Measurements from ENCODE around the gene ADAMTS10. TPM values are rescaled to one million over a fixed set of nuclear protein-coding genes. Genes with fewer than 3 reads are reported as not detected.
A peak's percentile ranks its signal among the peaks of the same experiment; 100 is the strongest.

Gene ADAMTS10
- total RNA-seq, 4 donors from 2014 or later, result 5.2 to 62.8 (median 20.7) TPM

DNA sequence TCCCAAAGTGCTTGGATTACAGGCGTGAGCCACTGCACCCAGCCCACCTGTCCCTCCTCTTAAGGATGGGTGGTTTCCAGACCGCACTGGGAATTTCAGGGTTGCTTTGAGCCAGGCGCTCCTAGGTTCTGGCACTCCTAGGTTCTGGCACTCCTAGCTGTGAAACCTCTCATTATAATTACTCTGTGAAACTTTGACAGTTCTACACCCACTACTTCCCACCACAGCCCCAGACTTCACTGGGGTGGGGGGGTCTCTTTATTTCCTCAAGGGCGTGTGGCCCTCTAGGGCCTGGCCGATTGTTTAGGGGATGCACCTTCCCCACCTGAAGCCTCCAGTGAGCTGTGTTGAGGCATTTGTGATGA is 2.3 kb upstream of the ADAMTS10 start:
- 59 to 80% methylated on average over 1 to 5 of the region's 5 CpGs for WGBS, 2 donors (ENCODE audit: low coverage in 1 of 2)
- H3K27ac ChIP-seq, result no peak overlapping the region
- intact Hi-C loops (cut with DNase I; ENCODE audit: low total_unique reads) (no loop called here), in situ Hi-C loops (cut with MboI; ENCODE audit: low pct_ligation_motif_present in 1 of 4, low pct_unique_long_range_greater_than_20kb in 1 of 4, low sequenced_read_pairs in 3 of 4) (no loop called here)
- H3K4me3 ChIP-seq, result no peak overlapping the region
- TF ChIP-seq POLR2A (IDR thresholded peaks at IDR 0.05) (no peak), POLR2AphosphoS5 (IDR thresholded peaks at IDR 0.05) (no peak), EP300 (IDR thresholded peaks at IDR 0.05; ENCODE audit: low read depth) (no peak)
- TF ChIP-seq, protein P1, sequence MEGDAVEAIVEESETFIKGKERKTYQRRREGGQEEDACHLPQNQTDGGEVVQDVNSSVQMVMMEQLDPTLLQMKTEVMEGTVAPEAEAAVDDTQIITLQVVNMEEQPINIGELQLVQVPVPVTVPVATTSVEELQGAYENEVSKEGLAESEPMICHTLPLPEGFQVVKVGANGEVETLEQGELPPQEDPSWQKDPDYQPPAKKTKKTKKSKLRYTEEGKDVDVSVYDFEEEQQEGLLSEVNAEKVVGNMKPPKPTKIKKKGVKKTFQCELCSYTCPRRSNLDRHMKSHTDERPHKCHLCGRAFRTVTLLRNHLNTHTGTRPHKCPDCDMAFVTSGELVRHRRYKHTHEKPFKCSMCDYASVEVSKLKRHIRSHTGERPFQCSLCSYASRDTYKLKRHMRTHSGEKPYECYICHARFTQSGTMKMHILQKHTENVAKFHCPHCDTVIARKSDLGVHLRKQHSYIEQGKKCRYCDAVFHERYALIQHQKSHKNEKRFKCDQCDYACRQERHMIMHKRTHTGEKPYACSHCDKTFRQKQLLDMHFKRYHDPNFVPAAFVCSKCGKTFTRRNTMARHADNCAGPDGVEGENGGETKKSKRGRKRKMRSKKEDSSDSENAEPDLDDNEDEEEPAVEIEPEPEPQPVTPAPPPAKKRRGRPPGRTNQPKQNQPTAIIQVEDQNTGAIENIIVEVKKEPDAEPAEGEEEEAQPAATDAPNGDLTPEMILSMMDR (IDR thresholded peaks at IDR 0.05), result no peak
- H3K9me3 ChIP-seq, result no peaks in the 10 kb centered on the region
- no peaks in the 10 kb centered on the region for H3K36me3 ChIP-seq
- DNase-seq, result no peak
- peaks cover 7% of the 10 kb centered on the region for H3K27me3 ChIP-seq
- H3K4me1 ChIP-seq, result peaks cover 0 to 24% (median 14%) of the 10 kb centered on the region in 4 donors

DNA sequence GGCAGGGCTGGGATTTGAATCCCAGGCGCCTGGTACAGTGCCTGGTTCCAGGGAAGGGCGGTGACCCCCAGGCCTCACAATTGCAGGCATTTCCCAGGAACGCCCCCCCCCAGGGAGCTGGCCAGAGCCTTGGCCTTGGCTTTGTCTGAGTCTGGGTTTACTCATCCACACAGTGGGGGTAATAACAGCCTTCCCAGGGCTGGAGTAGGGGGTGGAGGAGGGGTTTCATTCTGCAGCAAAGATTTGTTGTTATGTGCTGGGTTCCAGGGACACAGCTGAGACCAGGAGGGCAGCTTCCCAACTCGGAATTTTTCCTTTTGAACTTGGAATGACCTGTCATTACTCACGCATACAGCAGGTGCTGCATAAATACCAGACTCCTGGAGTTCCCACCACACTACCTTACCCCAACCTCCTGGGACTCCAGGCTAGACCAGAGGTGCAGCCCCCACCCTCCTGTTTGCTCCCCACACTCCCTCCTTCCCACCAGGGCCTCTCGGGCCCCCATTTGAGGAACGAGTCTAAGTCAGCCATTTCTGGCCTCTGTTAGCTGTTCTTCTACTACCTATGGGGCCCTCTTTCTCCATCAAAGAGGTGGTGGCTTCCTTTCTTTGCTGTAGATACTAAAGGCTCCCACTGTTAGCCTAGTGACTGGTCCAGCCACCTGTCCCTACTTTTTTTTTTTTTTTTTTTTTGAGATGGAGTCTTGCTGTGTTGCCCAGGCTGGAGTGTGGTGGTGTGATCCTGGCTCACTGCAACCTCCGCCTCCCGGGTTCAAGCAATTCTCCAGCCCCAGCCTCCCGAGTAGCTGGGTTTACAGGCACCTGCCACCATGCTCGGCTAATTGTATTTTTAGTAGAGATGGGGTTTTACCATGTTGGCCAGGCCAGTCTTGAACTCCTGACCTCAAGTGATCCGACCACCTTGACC is 1.6 kb upstream of the ADAMTS10 start:
- peaks cover 0 to 24% (median 14%) of the 10 kb centered on the region in 4 donors for H3K4me1 ChIP-seq
- TF ChIP-seq EP300 (IDR thresholded peaks at IDR 0.05; ENCODE audit: low read depth), result no peak
- TF ChIP-seq POLR2A (IDR thresholded peaks at IDR 0.05), result no peak
- TF ChIP-seq POLR2AphosphoS5 (IDR thresholded peaks at IDR 0.05), result no peak
- TF ChIP-seq, protein P1 (IDR thresholded peaks at IDR 0.05), result no peak
- H3K27ac ChIP-seq, result peak overlapping the region; percentile 33 to 83 (median 50)
- H3K36me3 ChIP-seq, result no peaks in the 10 kb centered on the region
- H3K9me3 ChIP-seq, result no peaks in the 10 kb centered on the region
- intact Hi-C loops (cut with DNase I; ENCODE audit: low total_unique reads) (no loop called here), in situ Hi-C loops (cut with MboI; ENCODE audit: low pct_ligation_motif_present in 1 of 4, low pct_unique_long_range_greater_than_20kb in 1 of 4, low sequenced_read_pairs in 3 of 4) (no loop called here)
- WGBS, 2 donors (ENCODE audit: low coverage in 1 of 2), result 17 to 31% methylated on average over 1 to 12 of the region's 12 CpGs
- peak; percentile 35 for DNase-seq
- peaks cover 7% of the 10 kb centered on the region for H3K27me3 ChIP-seq
- no peak overlapping the region for H3K4me3 ChIP-seq

DNA sequence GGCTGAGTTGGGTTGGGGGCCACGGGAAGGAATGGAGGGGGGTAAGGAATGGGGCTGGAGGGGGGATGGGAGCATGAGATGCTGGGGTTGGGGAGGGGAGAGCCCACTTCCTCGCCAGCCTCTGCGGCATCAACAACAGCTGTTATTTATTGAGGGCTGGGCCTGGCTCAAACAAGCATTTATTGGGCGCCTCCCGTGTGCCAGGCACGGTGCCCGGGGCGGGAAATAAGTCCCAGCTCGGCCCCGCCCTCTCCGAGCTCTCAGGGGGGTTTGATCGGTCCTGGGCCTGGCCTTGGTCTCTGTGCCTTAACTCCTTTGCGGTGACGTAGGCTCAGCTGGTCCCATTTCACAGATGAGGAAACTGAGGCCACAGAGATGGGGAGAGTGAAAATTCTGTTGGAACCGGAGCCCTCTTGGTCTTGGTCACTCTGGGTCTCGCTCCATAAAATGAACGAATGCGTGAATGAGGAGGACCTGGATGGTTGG is 919 bp upstream of the ADAMTS10 start:
- Histone ChIP-seq H3K9me3 (no peaks in the 10 kb centered on the region), H3K4me1 (peaks cover 0 to 24% (median 14%) of the 10 kb centered on the region in 4 donors), H3K27me3 (peaks cover 7% of the 10 kb centered on the region), H3K4me3 (no peak overlapping the region), H3K27ac (peak overlapping the region; percentile 33 to 83 (median 50)), H3K36me3 (no peaks in the 10 kb centered on the region)
- TF ChIP-seq POLR2AphosphoS5 (IDR thresholded peaks at IDR 0.05) (no peak), EP300 (IDR thresholded peaks at IDR 0.05; ENCODE audit: low read depth) (no peak), POLR2A (IDR thresholded peaks at IDR 0.05) (no peak)
- TF ChIP-seq, protein P1 (IDR thresholded peaks at IDR 0.05), result no peak
- no peak for DNase-seq
- in situ Hi-C loops (cut with MboI; ENCODE audit: low pct_ligation_motif_present in 1 of 4, low pct_unique_long_range_greater_than_20kb in 1 of 4, low sequenced_read_pairs in 3 of 4), result no loop called here
- intact Hi-C loops (cut with DNase I; ENCODE audit: low total_unique reads), result no loop called here
- WGBS, 2 donors (ENCODE audit: low coverage in 1 of 2), result 0 to 39% methylated on average over 6 to 18 of the region's 18 CpGs

DNA sequence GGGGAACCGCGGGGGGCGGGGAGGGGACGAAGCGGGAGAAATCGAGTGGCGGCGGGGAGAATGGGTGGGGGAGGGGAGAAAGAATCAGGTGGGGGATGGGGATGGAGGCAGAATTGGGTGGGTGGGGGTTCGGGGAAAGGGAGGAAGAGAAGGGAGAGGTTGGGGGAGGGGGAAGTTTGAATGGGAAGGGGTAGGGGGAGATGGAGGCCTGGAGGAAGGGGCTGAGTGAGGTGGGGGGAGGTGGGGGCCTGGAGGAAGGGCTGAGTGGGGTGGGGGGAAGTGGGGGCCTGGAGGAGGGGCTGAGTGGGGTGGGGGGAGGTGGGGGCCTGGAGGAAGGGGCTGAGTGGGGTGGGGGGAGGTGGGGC is 403 bp upstream of the ADAMTS10 start:
- in situ Hi-C loops (cut with MboI; ENCODE audit: low pct_ligation_motif_present in 1 of 4, low pct_unique_long_range_greater_than_20kb in 1 of 4, low sequenced_read_pairs in 3 of 4) (no loop called here), intact Hi-C loops (cut with DNase I; ENCODE audit: low total_unique reads) (no loop called here)
- Histone ChIP-seq H3K4me3 (peak overlapping the region in 3 of 4 donors; percentile 34 to 54 (median 49)), H3K36me3 (no peaks in the 10 kb centered on the region), H3K27ac (peak overlapping the region; percentile 64 to 83 (median 73)), H3K27me3 (peaks cover 7% of the 10 kb centered on the region), H3K9me3 (no peaks in the 10 kb centered on the region), H3K4me1 (peaks cover 0 to 24% (median 14%) of the 10 kb centered on the region in 4 donors)
- WGBS, 2 donors (ENCODE audit: low coverage in 1 of 2), result 0% methylated on average over 2 of the region's 9 CpGs; no CpG with 5 or more reads in 1 of the 2 donors
- TF ChIP-seq, protein P1 (IDR thresholded peaks at IDR 0.05), result no peak
- no peak for TF ChIP-seq POLR2AphosphoS5 (IDR thresholded peaks at IDR 0.05)
- no peak for TF ChIP-seq POLR2A (IDR thresholded peaks at IDR 0.05)
- TF ChIP-seq EP300 (IDR thresholded peaks at IDR 0.05; ENCODE audit: low read depth), result no peak
- no peak for DNase-seq
